Central memory CD8-positive, alpha-beta T cell (primary cell): Measurements from ENCODE around the gene CCZ1.
A peak's percentile ranks its signal among the peaks of the same experiment; 100 is the strongest.
"Not testable (repeated sequence)": the region's sequence is repeated elsewhere in the genome, so short reads cannot be mapped to it uniquely, and the experiment has no call there.

ENCODE experiments used
- ATAC-seq: fragments of 150-1000 bp; cut with Tn5 transposase; replicated peaks from 2 replicates; pipeline ENCODE4 v1.10.0; 2022; ENCODE audit warnings: mild to moderate bottlenecking, moderate FRiP score, moderate number of reproducible peaks; ENCODE audit not compliant: poor library complexity, severe bottlenecking; ENCODE audit errors: extremely low read depth
- DNase-seq, 2 donors: peaks; one replicate each; pipeline ENCODE4 v3.0.0; 2021; ENCODE audit warnings: low spot score in 2 of 2
- H3K27ac Mint-ChIP-seq: one replicate; pipeline ENCODE4 v1.8.0; 2022; ENCODE audit warnings: low read depth, mild to moderate bottlenecking, moderate library complexity, mixed read lengths
- H3K27me3 Mint-ChIP-seq: one replicate; pipeline ENCODE4 v1.8.0; 2022; ENCODE audit warnings: mixed read lengths
- H3K36me3 Mint-ChIP-seq: one replicate; pipeline ENCODE4 v1.8.0; 2022; ENCODE audit warnings: mild to moderate bottlenecking, moderate library complexity, mixed read lengths; ENCODE audit not compliant: insufficient read depth
- H3K4me1 Mint-ChIP-seq: one replicate; pipeline ENCODE4 v1.8.0; 2022; ENCODE audit warnings: mixed read lengths
- H3K4me3 Mint-ChIP-seq: one replicate; pipeline ENCODE4 v1.8.0; 2022; ENCODE audit warnings: mild to moderate bottlenecking, moderate library complexity, mixed read lengths
- H3K9me3 Mint-ChIP-seq: one replicate; pipeline ENCODE4 v1.8.0; 2022; ENCODE audit warnings: mixed read lengths

Gene CCZ1

DNA sequence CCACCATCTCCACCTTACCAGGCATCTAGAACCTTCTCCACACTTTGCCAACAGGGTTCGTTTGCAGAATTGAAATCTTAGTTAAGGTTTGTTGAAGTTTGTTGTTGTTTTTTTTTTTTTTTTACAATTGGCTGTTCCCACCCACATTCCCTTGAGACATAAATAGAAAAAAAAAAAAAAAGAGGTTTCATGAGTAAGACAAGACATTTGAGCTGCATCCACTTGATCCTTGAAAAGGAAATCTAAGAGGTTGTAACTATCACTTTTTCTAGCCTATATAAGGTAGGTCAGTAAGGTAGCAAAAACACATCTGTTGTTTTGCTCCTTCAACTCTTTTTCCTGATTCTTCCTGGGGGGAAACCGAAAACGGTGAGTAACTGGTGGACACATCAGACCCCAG is 18.9 kb upstream of the CCZ1 start:
- not testable (repeated sequence) for ATAC-seq, H3K27ac Mint-ChIP-seq, DNase-seq, H3K27me3 Mint-ChIP-seq, H3K9me3 Mint-ChIP-seq, H3K4me1 Mint-ChIP-seq, H3K36me3 Mint-ChIP-seq, H3K4me3 Mint-ChIP-seq

GRCh38 chr7:5880106-5880505 is 18.4 kb upstream of the CCZ1 start:
- DNase-seq, H3K27me3 Mint-ChIP-seq, ATAC-seq, H3K4me3 Mint-ChIP-seq, H3K4me1 Mint-ChIP-seq, H3K9me3 Mint-ChIP-seq, H3K27ac Mint-ChIP-seq, H3K36me3 Mint-ChIP-seq: not testable (repeated sequence)

DNA sequence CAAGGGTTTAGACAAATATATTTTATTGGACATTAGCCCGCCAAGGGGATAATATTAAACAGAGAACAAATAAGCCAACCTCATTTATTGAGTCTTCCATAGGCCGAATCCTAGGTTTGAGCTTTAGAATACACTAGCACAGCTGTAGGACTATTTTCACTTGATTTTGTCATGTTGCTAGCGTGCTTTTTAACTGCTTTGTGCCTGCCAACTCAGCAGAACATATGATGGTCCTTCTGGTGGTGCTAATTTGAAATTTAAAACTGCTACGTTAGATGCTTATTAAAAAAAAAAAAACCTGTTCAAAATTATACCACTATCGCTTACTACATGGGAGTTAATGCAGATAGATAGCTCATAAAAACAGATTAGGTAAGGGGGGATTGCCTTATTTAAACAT is 14.1 kb upstream of the CCZ1 start:
- not testable (repeated sequence) for H3K4me3 Mint-ChIP-seq, H3K4me1 Mint-ChIP-seq, ATAC-seq, H3K27me3 Mint-ChIP-seq, H3K27ac Mint-ChIP-seq, H3K36me3 Mint-ChIP-seq, H3K9me3 Mint-ChIP-seq, DNase-seq

DNA sequence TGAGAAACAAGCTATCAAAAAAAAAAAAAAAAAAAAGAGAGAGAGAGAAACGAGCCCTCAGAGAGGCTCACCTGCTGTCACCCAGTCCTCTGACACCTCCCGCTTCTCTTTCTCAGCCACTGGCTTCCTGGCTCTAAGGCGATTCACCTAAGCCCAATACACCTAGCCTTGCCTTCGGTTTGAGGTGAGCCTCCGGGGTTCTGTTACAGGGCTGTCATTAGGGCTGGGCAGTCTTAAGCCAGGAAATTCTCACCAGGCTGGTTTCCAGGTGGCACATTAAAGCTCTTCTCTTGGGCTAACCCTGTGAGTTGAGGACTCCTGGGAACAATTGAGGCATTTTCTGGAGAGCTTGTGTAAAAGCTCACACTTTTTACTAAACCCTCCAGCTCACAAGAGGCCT is 10.5 kb upstream of the CCZ1 start:
- H3K27me3 Mint-ChIP-seq, DNase-seq, H3K4me1 Mint-ChIP-seq, H3K36me3 Mint-ChIP-seq, H3K9me3 Mint-ChIP-seq, ATAC-seq, H3K27ac Mint-ChIP-seq, H3K4me3 Mint-ChIP-seq: not testable (repeated sequence)

- not testable (repeated sequence) for DNase-seq, ATAC-seq, H3K36me3 Mint-ChIP-seq, H3K27ac Mint-ChIP-seq, H3K4me1 Mint-ChIP-seq, H3K4me3 Mint-ChIP-seq, H3K27me3 Mint-ChIP-seq, H3K9me3 Mint-ChIP-seq
These were observed 8.3 kb upstream of the CCZ1 start for GRCh38 chr7:5890244-5890643.

DNA sequence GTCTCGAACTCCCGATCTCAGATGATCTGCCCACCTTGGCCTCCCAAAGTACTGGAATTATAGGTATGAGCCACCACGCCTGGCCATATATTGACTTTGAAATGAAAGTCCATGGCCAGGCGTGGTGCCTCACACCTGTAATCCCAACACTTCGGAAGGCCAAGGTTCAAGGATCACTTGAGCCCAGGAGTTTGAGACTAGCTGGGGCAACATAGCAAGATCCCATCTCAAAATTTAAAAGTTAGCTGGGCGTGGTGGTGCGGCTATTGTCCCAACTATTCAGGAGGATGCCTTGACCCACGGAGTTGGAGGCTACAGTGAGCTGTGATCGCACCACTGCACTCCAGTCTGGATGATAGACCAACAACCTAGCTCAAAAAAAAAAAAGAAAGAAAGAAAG is 6.0 kb upstream of the CCZ1 start:
- H3K9me3 Mint-ChIP-seq: no peaks in the 10 kb centered on the region
- peaks cover 1% of the 10 kb centered on the region for H3K36me3 Mint-ChIP-seq
- DNase-seq (no peak), ATAC-seq (no peak)
- H3K27ac Mint-ChIP-seq: no peak overlapping the region
- no peak overlapping the region for H3K4me3 Mint-ChIP-seq
- no peaks in the 10 kb centered on the region for H3K4me1 Mint-ChIP-seq
- H3K27me3 Mint-ChIP-seq: no peaks in the 10 kb centered on the region

DNA sequence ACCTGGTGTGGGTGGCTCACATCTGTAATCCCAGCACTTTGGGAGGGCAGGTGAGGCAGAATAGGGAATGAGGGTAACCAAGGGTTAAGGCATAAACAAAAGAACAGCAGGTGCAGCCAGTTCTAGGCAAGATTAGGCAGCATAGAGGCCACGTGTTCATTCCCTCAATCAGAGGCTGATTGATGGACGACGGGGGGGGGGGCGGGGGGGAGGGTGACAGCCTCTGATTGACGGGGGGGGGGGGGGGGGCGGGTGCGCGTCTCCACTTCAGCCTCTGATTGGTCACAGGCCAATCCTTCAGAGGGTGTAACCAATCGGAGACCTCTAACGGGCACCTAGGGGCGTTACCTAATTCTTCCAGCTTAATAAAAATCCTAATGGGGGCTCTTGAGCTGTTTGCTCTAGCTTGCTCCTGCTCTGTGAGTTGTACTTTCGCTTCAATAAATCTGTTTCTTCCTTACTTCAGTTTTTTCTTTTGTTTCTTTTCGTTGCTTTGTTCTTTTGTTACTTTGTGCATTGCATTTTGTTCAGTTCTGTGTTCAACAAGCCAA is 1.1 kb upstream of the CCZ1 start:
- Mint-ChIP-seq H3K36me3 (peaks cover 14% of the 10 kb centered on the region), H3K4me3 (peak overlapping the region; percentile 61), H3K27ac (peak overlapping the region; percentile 84)
- not testable (repeated sequence) for H3K9me3 Mint-ChIP-seq, H3K27me3 Mint-ChIP-seq, ATAC-seq, H3K4me1 Mint-ChIP-seq, DNase-seq

- not testable (repeated sequence) for ATAC-seq, H3K27me3 Mint-ChIP-seq, H3K27ac Mint-ChIP-seq, H3K4me3 Mint-ChIP-seq, H3K9me3 Mint-ChIP-seq, H3K4me1 Mint-ChIP-seq, DNase-seq
- H3K36me3 Mint-ChIP-seq: peaks cover 43% of the 10 kb centered on the region
These were observed 4.5 kb downstream of the CCZ1 start for GRCh38 chr7:5903002-5903401.

DNA sequence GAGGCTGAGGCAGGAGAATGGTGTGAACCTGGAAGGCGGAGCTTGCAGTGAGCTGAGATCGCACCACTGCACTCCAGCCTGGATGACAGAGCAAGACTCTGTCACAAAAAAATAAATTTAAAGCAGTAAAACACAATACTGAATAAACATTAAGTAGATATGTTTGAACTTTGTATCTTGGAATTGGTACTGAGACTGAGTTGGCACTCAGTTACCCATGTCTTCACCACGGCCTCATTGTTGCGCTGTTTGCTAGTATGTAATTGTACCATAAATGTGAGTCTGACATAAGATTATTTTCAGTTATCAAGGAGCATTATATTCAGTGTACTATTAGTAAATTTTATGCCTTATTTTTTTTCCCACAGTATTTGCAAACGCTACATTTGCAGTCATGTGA is 6.2 kb downstream of the CCZ1 start:
- not testable (repeated sequence) for H3K9me3 Mint-ChIP-seq, H3K4me3 Mint-ChIP-seq, H3K4me1 Mint-ChIP-seq, ATAC-seq, H3K27me3 Mint-ChIP-seq, DNase-seq, H3K27ac Mint-ChIP-seq
- H3K36me3 Mint-ChIP-seq: peaks cover 44% of the 10 kb centered on the region

GRCh38 chr7:5908835-5909234 is 10.3 kb downstream of the CCZ1 start:
- H3K4me3 Mint-ChIP-seq, H3K27ac Mint-ChIP-seq, H3K27me3 Mint-ChIP-seq, DNase-seq, H3K4me1 Mint-ChIP-seq, ATAC-seq, H3K9me3 Mint-ChIP-seq: not testable (repeated sequence)
- H3K36me3 Mint-ChIP-seq: peaks cover 32% of the 10 kb centered on the region

DNA sequence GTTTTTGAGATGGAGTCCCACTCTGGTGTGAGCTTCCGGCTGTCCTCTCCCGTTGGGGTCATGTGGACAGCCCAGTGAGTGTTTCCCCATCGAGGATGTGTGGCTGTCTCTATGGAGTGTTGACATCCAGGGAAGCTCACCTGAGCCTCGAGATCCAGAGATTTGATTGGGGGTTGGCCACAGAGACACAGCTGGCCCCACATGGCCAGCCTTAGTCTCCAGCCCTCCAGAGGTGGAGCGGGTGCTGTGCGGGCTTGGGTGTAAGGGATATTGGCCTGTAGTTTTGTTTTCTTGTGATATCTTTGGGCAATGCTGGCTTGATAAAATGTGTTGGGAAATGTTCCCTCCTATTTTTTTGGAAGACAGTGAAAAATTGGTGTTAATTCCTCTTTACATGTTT is 18.0 kb downstream of the CCZ1 start:
- not testable (repeated sequence) for DNase-seq, H3K9me3 Mint-ChIP-seq, H3K27me3 Mint-ChIP-seq, H3K27ac Mint-ChIP-seq, H3K4me1 Mint-ChIP-seq, H3K4me3 Mint-ChIP-seq, H3K36me3 Mint-ChIP-seq, ATAC-seq

DNA sequence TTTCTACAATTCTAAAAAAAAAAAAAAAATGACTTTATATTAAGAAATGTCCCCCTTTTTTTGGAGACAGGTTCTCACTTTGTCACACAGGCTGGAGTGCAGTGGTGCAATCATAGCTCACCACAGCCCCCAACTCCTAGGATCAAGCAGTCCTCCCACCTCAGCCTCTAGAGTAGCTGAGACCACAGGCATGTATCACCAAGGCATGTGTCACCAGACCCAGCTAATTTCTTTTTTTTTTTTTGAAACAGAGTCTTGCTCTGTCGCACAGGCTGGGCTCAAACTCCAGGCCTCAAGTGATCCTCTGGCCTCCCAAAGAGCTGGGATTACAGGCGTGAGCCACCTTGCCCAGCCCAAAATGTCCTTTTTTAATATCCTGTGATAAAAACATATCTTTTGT is 25.6 kb downstream of the CCZ1 start:
- not testable (repeated sequence) for H3K4me3 Mint-ChIP-seq, H3K27me3 Mint-ChIP-seq, H3K36me3 Mint-ChIP-seq, H3K9me3 Mint-ChIP-seq, DNase-seq, ATAC-seq, H3K4me1 Mint-ChIP-seq, H3K27ac Mint-ChIP-seq

DNA sequence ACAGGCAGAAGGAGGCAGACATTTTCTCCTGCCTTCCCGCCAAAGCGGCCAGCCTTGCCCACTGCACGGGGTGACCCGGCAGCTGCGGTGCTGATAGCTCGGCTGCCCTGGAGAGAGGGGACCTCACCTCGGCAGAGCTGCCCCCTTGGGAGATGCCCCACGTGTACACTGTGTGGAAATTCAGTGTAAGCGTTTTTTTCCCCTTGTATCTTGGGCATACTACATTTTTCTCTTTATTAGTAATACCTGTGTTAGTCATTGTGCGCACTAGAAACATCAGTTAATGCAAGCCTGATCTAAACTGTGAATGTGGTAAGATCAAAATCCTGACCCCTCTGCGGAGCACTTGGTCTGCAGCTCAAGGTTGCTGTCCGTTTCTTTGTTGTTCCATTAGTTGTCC is 26.1 kb downstream of the CCZ1 start:
- H3K9me3 Mint-ChIP-seq, ATAC-seq, H3K36me3 Mint-ChIP-seq: not testable (repeated sequence)

More for the DNA sequence above, 26.1 kb downstream of the CCZ1 start:
- H3K4me3 Mint-ChIP-seq, H3K27me3 Mint-ChIP-seq, H3K4me1 Mint-ChIP-seq, DNase-seq, H3K27ac Mint-ChIP-seq: not testable (repeated sequence)
